ENCODE data around the gene FAM53B.

Gene FAM53B

GRCh38 chr10:124725791-124726190 is 18.4 kb downstream of the FAM53B start:
- Histone ChIP-seq H3K18ac (ENCODE audit: low read length) (no peak overlapping the region), H3K4me1 (ENCODE audit: control insufficient read depth in 2 of 2, insufficient read depth in 1 of 2, low read depth in 1 of 2, low read length in 2 of 2) (peaks cover 9 to 24% of the 10 kb centered on the region in 2 donors)

DNA sequence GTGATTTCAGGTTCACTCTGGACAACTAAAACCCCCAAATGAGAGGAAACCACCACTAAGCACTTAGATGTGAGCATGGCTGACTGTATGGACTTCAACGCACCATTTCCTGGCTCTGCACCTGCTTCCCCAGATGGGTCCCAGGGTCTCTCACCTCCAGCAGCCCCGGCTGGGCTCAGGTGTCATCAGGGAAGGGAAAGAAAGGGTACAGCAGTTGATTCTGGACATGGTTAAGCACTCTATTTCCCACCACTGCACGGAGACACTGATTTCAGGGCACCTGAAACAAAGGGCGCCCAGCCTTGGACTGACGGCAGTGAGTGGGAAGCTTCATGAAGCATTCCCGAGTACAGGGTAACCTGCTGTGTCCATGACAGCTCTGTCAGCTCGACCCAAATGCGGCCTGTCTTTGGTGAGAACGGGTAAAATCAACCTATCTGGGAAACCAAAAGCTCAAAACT is 19.0 kb downstream of the FAM53B start:
- Histone ChIP-seq H4K8ac (ENCODE audit: low read depth, low read length) (no peak overlapping the region), H3K4me3 (ENCODE audit: low read length in 2 of 2) (no peak overlapping the region), H3K18ac (ENCODE audit: low read length) (no peak overlapping the region), H3K14ac (ENCODE audit: low read length) (no peak overlapping the region), H3K79me1 (ENCODE audit: low read depth, low read length) (peaks cover 8% of the 10 kb centered on the region), H2BK5ac (ENCODE audit: low read length) (no peak overlapping the region), H3K27ac (replicated peaks; ENCODE audit: low read length) (no peak overlapping the region), H3K4me2 (ENCODE audit: insufficient read depth, low read length, poor library complexity, severe bottlenecking) (no peak overlapping the region), H3K4ac (ENCODE audit: low read length) (no peak overlapping the region), H3K27me3 (ENCODE audit: control insufficient read depth in 3 of 3, insufficient read depth in 3 of 3, low read depth in 1 of 3, low read length in 3 of 3) (no peaks in the 10 kb centered on the region), H2AFZ (ENCODE audit: low read length) (no peak overlapping the region), H2BK120ac (ENCODE audit: low read depth, low read length) (no peak overlapping the region), H3K4me1 (ENCODE audit: control insufficient read depth in 2 of 2, insufficient read depth in 1 of 2, low read depth in 1 of 2, low read length in 2 of 2) (peaks cover 9 to 24% of the 10 kb centered on the region in 2 donors), H2BK15ac (ENCODE audit: low read length) (no peak overlapping the region), H2BK12ac (ENCODE audit: low read length) (no peak overlapping the region), H3K23ac (ENCODE audit: low read depth, low read length, poor library complexity) (no peak overlapping the region), H3K9me3 (replicated peaks in 1 of 2; ENCODE audit: control insufficient read depth in 2 of 2, insufficient read depth in 1 of 2, low read depth in 1 of 2, low read length in 2 of 2) (no peaks in the 10 kb centered on the region), H3K9ac (ENCODE audit: low read depth, low read length, poor library complexity) (no peak overlapping the region), H3K36me3 (replicated peaks in 1 of 2; ENCODE audit: control insufficient read depth in 2 of 2, insufficient read depth in 2 of 2, low read length in 2 of 2) (peaks cover 3 to 27% of the 10 kb centered on the region in 2 donors), H4K91ac (ENCODE audit: low read depth, low read length, poor library complexity) (no peak overlapping the region), H2AK5ac (ENCODE audit: low read depth, low read length) (no peak overlapping the region)
- no peak for DNase-seq (ENCODE audit: low spot score)
- WGBS, 2 donors (ENCODE audit: extremely low coverage in 2 of 2, insufficient read length in 2 of 2, insufficient replicate concordance in 1 of 2): no CpG with 5 or more reads among the region's 9 CpGs

More at GRCh38 chr10:124725791-124726190, 18.4 kb downstream of the FAM53B start:
- H2AK5ac ChIP-seq (ENCODE audit: low read depth, low read length): no peak overlapping the region
- no peak overlapping the region for H4K8ac ChIP-seq (ENCODE audit: low read depth, low read length)
- H3K23ac ChIP-seq (ENCODE audit: low read depth, low read length, poor library complexity): no peak overlapping the region
- H3K79me1 ChIP-seq (ENCODE audit: low read depth, low read length): peaks cover 10% of the 10 kb centered on the region
- H2BK5ac ChIP-seq (ENCODE audit: low read length): no peak overlapping the region
- H3K4me3 ChIP-seq (ENCODE audit: low read length in 2 of 2): no peak overlapping the region
- no peak for DNase-seq (ENCODE audit: low spot score)
- no peak overlapping the region for H3K27ac ChIP-seq (replicated peaks; ENCODE audit: low read length)
- WGBS, 2 donors (ENCODE audit: extremely low coverage in 2 of 2, insufficient read length in 2 of 2, insufficient replicate concordance in 1 of 2): no CpG with 5 or more reads among the region's 7 CpGs
- H3K4me2 ChIP-seq (ENCODE audit: insufficient read depth, low read length, poor library complexity, severe bottlenecking): no peak overlapping the region
- H4K91ac ChIP-seq (ENCODE audit: low read depth, low read length, poor library complexity): no peak overlapping the region
- H3K4ac ChIP-seq (ENCODE audit: low read length): no peak overlapping the region
- H2AFZ ChIP-seq (ENCODE audit: low read length): no peak overlapping the region
- H2BK15ac ChIP-seq (ENCODE audit: low read length): no peak overlapping the region
- no peak overlapping the region for H3K9ac ChIP-seq (ENCODE audit: low read depth, low read length, poor library complexity)
- H2BK120ac ChIP-seq (ENCODE audit: low read depth, low read length): no peak overlapping the region
- H3K9me3 ChIP-seq (replicated peaks in 1 of 2; ENCODE audit: control insufficient read depth in 2 of 2, insufficient read depth in 1 of 2, low read depth in 1 of 2, low read length in 2 of 2): no peaks in the 10 kb centered on the region
- H3K14ac ChIP-seq (ENCODE audit: low read length): no peak overlapping the region
- no peaks in the 10 kb centered on the region for H3K27me3 ChIP-seq (ENCODE audit: control insufficient read depth in 3 of 3, insufficient read depth in 3 of 3, low read depth in 1 of 3, low read length in 3 of 3)
- peaks cover 3 to 28% of the 10 kb centered on the region in 2 donors for H3K36me3 ChIP-seq (replicated peaks in 1 of 2; ENCODE audit: control insufficient read depth in 2 of 2, insufficient read depth in 2 of 2, low read length in 2 of 2)
- H2BK12ac ChIP-seq (ENCODE audit: low read length): no peak overlapping the region

DNA sequence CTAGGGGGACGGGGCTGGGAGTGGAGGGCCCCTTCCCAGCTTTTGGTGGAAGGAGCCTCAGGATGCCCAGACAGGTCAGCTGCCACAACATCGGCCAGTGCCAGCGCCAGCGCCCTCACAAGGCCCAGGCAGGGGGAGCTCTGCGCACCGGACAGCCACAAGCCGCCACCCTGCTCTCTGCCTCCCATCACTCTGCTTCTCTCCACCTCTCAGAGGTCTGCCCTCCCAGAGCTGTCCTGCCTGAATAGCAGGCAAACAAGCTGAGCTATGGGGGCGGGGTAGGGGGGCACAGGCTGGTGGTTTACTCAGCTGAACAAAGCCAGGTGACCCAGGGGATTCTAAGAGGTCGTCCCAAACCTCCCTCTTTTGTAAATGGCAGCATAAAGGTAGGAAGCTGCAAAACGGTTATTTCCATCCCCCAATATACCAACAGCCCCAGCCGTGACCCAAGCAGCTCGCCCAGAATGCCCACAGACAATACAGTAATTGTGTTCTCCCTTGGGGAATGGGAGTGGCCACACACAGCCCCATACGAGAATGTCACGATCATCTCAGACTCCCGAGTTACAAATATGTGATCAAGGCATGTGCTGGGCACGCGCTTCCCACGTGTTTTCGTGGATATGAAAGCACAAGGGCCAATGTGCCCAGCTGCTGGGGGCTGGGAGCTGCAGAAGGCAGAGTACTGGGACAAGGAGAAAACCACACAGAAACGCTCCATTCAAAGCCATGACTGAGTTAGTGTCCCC is 19.7 kb downstream of the FAM53B start:
- H3K23ac ChIP-seq (ENCODE audit: low read depth, low read length, poor library complexity): no peak overlapping the region
- no peak overlapping the region for H2BK120ac ChIP-seq (ENCODE audit: low read depth, low read length)
- DNase-seq (ENCODE audit: low spot score): no peak
- H3K9me3 ChIP-seq (replicated peaks in 1 of 2; ENCODE audit: control insufficient read depth in 2 of 2, insufficient read depth in 1 of 2, low read depth in 1 of 2, low read length in 2 of 2): no peaks in the 10 kb centered on the region
- no peak overlapping the region for H3K4me3 ChIP-seq (ENCODE audit: low read length in 2 of 2)
- H2AK5ac ChIP-seq (ENCODE audit: low read depth, low read length): no peak overlapping the region
- H4K91ac ChIP-seq (ENCODE audit: low read depth, low read length, poor library complexity): no peak overlapping the region
- H3K27me3 ChIP-seq (ENCODE audit: control insufficient read depth in 3 of 3, insufficient read depth in 3 of 3, low read depth in 1 of 3, low read length in 3 of 3): no peaks in the 10 kb centered on the region
- WGBS, 2 donors (ENCODE audit: extremely low coverage in 2 of 2, insufficient read length in 2 of 2, insufficient replicate concordance in 1 of 2): no CpG with 5 or more reads among the region's 20 CpGs
- H2BK12ac ChIP-seq (ENCODE audit: low read length): no peak overlapping the region
- no peak overlapping the region for H3K4ac ChIP-seq (ENCODE audit: low read length)
- no peak overlapping the region for H3K4me2 ChIP-seq (ENCODE audit: insufficient read depth, low read length, poor library complexity, severe bottlenecking)
- peaks cover 9 to 25% of the 10 kb centered on the region in 2 donors for H3K4me1 ChIP-seq (ENCODE audit: control insufficient read depth in 2 of 2, insufficient read depth in 1 of 2, low read depth in 1 of 2, low read length in 2 of 2)
- H3K79me1 ChIP-seq (ENCODE audit: low read depth, low read length): peaks cover 8% of the 10 kb centered on the region
- peak overlapping the region; percentile 5 for H3K18ac ChIP-seq (ENCODE audit: low read length)
- H3K14ac ChIP-seq (ENCODE audit: low read length): no peak overlapping the region
- H3K9ac ChIP-seq (ENCODE audit: low read depth, low read length, poor library complexity): no peak overlapping the region
- no peak overlapping the region for H2AFZ ChIP-seq (ENCODE audit: low read length)
- H2BK5ac ChIP-seq (ENCODE audit: low read length): peak overlapping the region; percentile 20
- no peak overlapping the region for H2BK15ac ChIP-seq (ENCODE audit: low read length)
- peaks cover 1 to 23% of the 10 kb centered on the region in 2 donors for H3K36me3 ChIP-seq (replicated peaks in 1 of 2; ENCODE audit: control insufficient read depth in 2 of 2, insufficient read depth in 2 of 2, low read length in 2 of 2)
- no peak overlapping the region for H3K27ac ChIP-seq (replicated peaks; ENCODE audit: low read length)
- no peak overlapping the region for H4K8ac ChIP-seq (ENCODE audit: low read depth, low read length)

DNA sequence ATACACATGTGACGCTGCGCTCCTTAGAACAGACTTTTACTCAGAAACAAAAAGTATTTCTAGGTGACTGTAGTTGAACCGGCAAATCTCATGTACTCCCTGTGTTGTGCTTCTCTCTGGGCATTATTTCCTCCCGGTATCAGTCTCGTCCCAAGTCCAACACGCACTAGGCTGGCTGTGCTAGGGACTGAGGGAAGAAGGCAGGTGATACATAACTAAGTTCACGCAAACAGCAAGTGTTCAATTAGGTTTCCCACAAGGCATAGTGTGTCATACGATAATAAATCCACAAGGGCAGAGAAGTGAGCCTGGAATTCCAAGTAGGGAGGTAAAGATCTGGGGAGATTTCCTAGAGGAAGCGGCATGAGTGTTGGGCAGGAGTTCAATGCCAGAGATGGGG is 20.4 kb downstream of the FAM53B start:
- Histone ChIP-seq H2AK5ac (ENCODE audit: low read depth, low read length) (no peak overlapping the region), H3K4me1 (ENCODE audit: control insufficient read depth in 2 of 2, insufficient read depth in 1 of 2, low read depth in 1 of 2, low read length in 2 of 2) (peaks cover 9 to 26% of the 10 kb centered on the region in 2 donors), H3K4ac (ENCODE audit: low read length) (no peak overlapping the region), H3K9me3 (replicated peaks in 1 of 2; ENCODE audit: control insufficient read depth in 2 of 2, insufficient read depth in 1 of 2, low read depth in 1 of 2, low read length in 2 of 2) (no peaks in the 10 kb centered on the region), H4K8ac (ENCODE audit: low read depth, low read length) (no peak overlapping the region), H3K4me3 (ENCODE audit: low read length in 2 of 2) (no peak overlapping the region), H3K79me1 (ENCODE audit: low read depth, low read length) (peaks cover 8% of the 10 kb centered on the region), H3K27ac (replicated peaks; ENCODE audit: low read length) (no peak overlapping the region), H3K23ac (ENCODE audit: low read depth, low read length, poor library complexity) (no peak overlapping the region), H3K4me2 (ENCODE audit: insufficient read depth, low read length, poor library complexity, severe bottlenecking) (no peak overlapping the region), H2BK15ac (ENCODE audit: low read length) (no peak overlapping the region), H3K14ac (ENCODE audit: low read length) (no peak overlapping the region), H2BK5ac (ENCODE audit: low read length) (no peak overlapping the region), H2AFZ (ENCODE audit: low read length) (no peak overlapping the region), H3K9ac (ENCODE audit: low read depth, low read length, poor library complexity) (no peak overlapping the region), H2BK120ac (ENCODE audit: low read depth, low read length) (no peak overlapping the region), H3K27me3 (ENCODE audit: control insufficient read depth in 3 of 3, insufficient read depth in 3 of 3, low read depth in 1 of 3, low read length in 3 of 3) (no peaks in the 10 kb centered on the region), H2BK12ac (ENCODE audit: low read length) (no peak overlapping the region), H4K91ac (ENCODE audit: low read depth, low read length, poor library complexity) (no peak overlapping the region), H3K36me3 (replicated peaks in 1 of 2; ENCODE audit: control insufficient read depth in 2 of 2, insufficient read depth in 2 of 2, low read length in 2 of 2) (peaks cover 1 to 19% of the 10 kb centered on the region in 2 donors), H3K18ac (ENCODE audit: low read length) (no peak overlapping the region)
- no CpG with 5 or more reads among the region's 9 CpGs for WGBS, 2 donors (ENCODE audit: extremely low coverage in 2 of 2, insufficient read length in 2 of 2, insufficient replicate concordance in 1 of 2)
- no peak for DNase-seq (ENCODE audit: low spot score)

Data from neuronal stem cell (in vitro differentiated cells).